CD1c-positive myeloid dendritic cell (primary cell): Measurements from ENCODE around the gene LOC128125822.
"Not testable (repeated sequence)": the region's sequence is repeated elsewhere in the genome, so short reads cannot be mapped to it uniquely, and the experiment has no call there.

Experiments used
- DNase-seq: peaks from one replicate; pipeline ENCODE4 v3.0.0-alpha.2; 2016; ENCODE audit errors: extremely low spot score

Gene LOC128125822

GRCh38 chr6:63572044-63572746 lies at the start of gene LOC128125822, which contains the start of gene PTP4A1:
Gene LOC128125822, plus strand, starts transcription at chr6:63572480.
Gene PTP4A1, plus strand, starts transcription at chr6:63572480. Its CDS starts 4,401 bp downstream, at chr6:63576881.
- DNase-seq = peak; percentile 99

GRCh38 chr6:63522911-63523287 lies 49.4 kb upstream of the LOC128125822 start:
- DNase-seq = not testable (repeated sequence)

GRCh38 chr6:63523630-63524029 lies 48.6 kb upstream of the LOC128125822 start:
- no peak for DNase-seq

- DNase-seq = no peak
These were observed 46.9 kb upstream of the LOC128125822 start for GRCh38 chr6:63525186-63525878.

GRCh38 chr6:63526931-63527330 lies 45.3 kb upstream of the LOC128125822 start:
- no peak for DNase-seq

- no peak for DNase-seq
These were observed 44.4 kb upstream of the LOC128125822 start for GRCh38 chr6:63527658-63528514.

- DNase-seq = no peak
These were observed 42.8 kb upstream of the LOC128125822 start for GRCh38 chr6:63529498-63529897.

- DNase-seq = no peak
These were observed 42.1 kb upstream of the LOC128125822 start for GRCh38 chr6:63530182-63530581.

GRCh38 chr6:63530991-63531390 lies 41.3 kb upstream of the LOC128125822 start:
- DNase-seq = no peak

- no peak for DNase-seq
These were observed 39.3 kb upstream of the LOC128125822 start for GRCh38 chr6:63533026-63533425.

- DNase-seq = no peak
These were observed 38.3 kb upstream of the LOC128125822 start for GRCh38 chr6:63533952-63534351.

GRCh38 chr6:63537201-63537958 lies 34.9 kb upstream of the LOC128125822 start:
- DNase-seq = no peak

- DNase-seq = no peak
These were observed 34.4 kb upstream of the LOC128125822 start for GRCh38 chr6:63537959-63538300.

GRCh38 chr6:63538550-63538949 lies 33.7 kb upstream of the LOC128125822 start:
- no peak for DNase-seq

GRCh38 chr6:63543001-63543400 lies 29.3 kb upstream of the LOC128125822 start:
- DNase-seq = no peak

- no peak for DNase-seq
These were observed 28.3 kb upstream of the LOC128125822 start for GRCh38 chr6:63543982-63544381.

- DNase-seq = no peak
These were observed 26.0 kb upstream of the LOC128125822 start for GRCh38 chr6:63546236-63546635.

- DNase-seq = no peak
These were observed 25.6 kb upstream of the LOC128125822 start for GRCh38 chr6:63546697-63547096.

GRCh38 chr6:63549076-63549475 lies 23.2 kb upstream of the LOC128125822 start:
- DNase-seq = no peak

GRCh38 chr6:63553208-63553607 lies 19.1 kb upstream of the LOC128125822 start:
- no peak for DNase-seq

GRCh38 chr6:63553900-63554299 lies 18.4 kb upstream of the LOC128125822 start:
- DNase-seq = no peak

- DNase-seq = no peak
These were observed 17.5 kb upstream of the LOC128125822 start for GRCh38 chr6:63554782-63555181.
